Keratinocyte (primary cell): ENCODE data around the gene SLC39A8. TPM values are rescaled to one million over a fixed set of nuclear protein-coding genes. Genes with fewer than 3 reads are reported as not detected.

Experiments used
- DNase-seq: peaks from one replicate; pipeline ENCODE4 v3.0.0-alpha.2; 2011; ENCODE audit warnings: low read depth, missing footprints, low spot score
- FAIRE-seq: peaks from 2 replicates; lab custom pipeline; 2011; peaks lifted over from hg19 to GRCh38; lab: Jason Lieb, UNC
- H2AFZ ChIP-seq: 2 replicates; pipeline ENCODE4 v1.6.0; 2012; ENCODE audit warnings: low read length, control low read depth, inconsistent platforms; ENCODE audit not compliant: control insufficient read depth
- H3K27ac ChIP-seq: 2 replicates; pipeline ENCODE4 v1.5.1; 2011; ENCODE audit warnings: low read length; ENCODE audit not compliant: control insufficient read depth, insufficient read depth
- H3K27me3 ChIP-seq: 3 replicates; pipeline ENCODE4 v1.6.0; 2011; ENCODE audit warnings: low read length; ENCODE audit not compliant: control insufficient read depth, insufficient read depth; ENCODE audit errors: extremely low read depth
- H3K36me3 ChIP-seq, 2 experiments: 2 replicates in 1 of 2; 3 replicates in 1 of 2; pipeline ENCODE4 v1.5.1; 2011; ENCODE audit warnings: low read length in 2 of 2, mild to moderate bottlenecking in 1 of 2; ENCODE audit not compliant: control insufficient read depth in 2 of 2, insufficient read depth in 2 of 2; ENCODE audit errors: extremely low read depth in 1 of 2
- H3K4me1 ChIP-seq: 3 replicates; pipeline ENCODE4 v1.5.1; 2011; ENCODE audit warnings: low read length; ENCODE audit not compliant: control insufficient read depth, insufficient read depth; ENCODE audit errors: extremely low read depth
- H3K4me2 ChIP-seq: 3 replicates; pipeline ENCODE4 v1.6.0; 2011; ENCODE audit warnings: low read depth, low read length; ENCODE audit not compliant: control insufficient read depth, insufficient read depth; ENCODE audit errors: extremely low read depth
- H3K4me3 ChIP-seq, 3 experiments: fragments of 200-600 bp in 1 of 3; sonication (generic) in 1 of 3; 2 replicates in 2 of 3; 3 replicates in 1 of 3; pipeline ENCODE4 v1.5.1; 2011 to 2016; ENCODE audit warnings: low read length in 3 of 3, mild to moderate bottlenecking in 3 of 3, control low read depth in 2 of 3, inconsistent platforms in 1 of 3, low read depth in 1 of 3, mixed read lengths in 1 of 3, mixed run types in 1 of 3, moderate library complexity in 1 of 3; ENCODE audit not compliant: control insufficient read depth in 2 of 3, insufficient read depth in 2 of 3; ENCODE audit errors: extremely low read depth in 1 of 3
- H3K79me2 ChIP-seq: 2 replicates; pipeline ENCODE4 v1.6.0; 2012; ENCODE audit warnings: low read length; ENCODE audit not compliant: control insufficient read depth, insufficient read depth
- H3K9ac ChIP-seq: 3 replicates; pipeline ENCODE4 v1.6.0; 2011; ENCODE audit warnings: low read length; ENCODE audit not compliant: control insufficient read depth, insufficient read depth; ENCODE audit errors: extremely low read depth
- H3K9me1 ChIP-seq: 3 replicates; pipeline ENCODE4 v1.6.0; 2011; ENCODE audit warnings: low read length; ENCODE audit not compliant: control insufficient read depth, insufficient read depth; ENCODE audit errors: extremely low read depth
- H3K9me3 ChIP-seq: 2 replicates; pipeline ENCODE4 v1.5.1; 2012; ENCODE audit warnings: low read depth, low read length; ENCODE audit not compliant: control insufficient read depth
- H4K20me1 ChIP-seq: 3 replicates; pipeline ENCODE4 v1.6.0; 2011; ENCODE audit warnings: low read length; ENCODE audit not compliant: control insufficient read depth, insufficient read depth; ENCODE audit errors: extremely low read depth
- CTCF ChIP-seq, 3 experiments: IDR thresholded peaks in 1 of 3; conservative IDR thresholded peaks in 1 of 3; optimal IDR thresholded peaks in 1 of 3; 2 replicates in 2 of 3; 3 replicates in 1 of 3; pipeline versions ENCODE3 to v1.5.1; 2011; ENCODE audit warnings: low read length in 3 of 3, mild to moderate bottlenecking in 3 of 3, moderate library complexity in 2 of 3, control low read depth in 1 of 3, inconsistent platforms in 1 of 3; ENCODE audit not compliant: insufficient read depth in 2 of 3; ENCODE audit errors: extremely low read depth in 1 of 3
- EZH2 ChIP-seq: IDR thresholded peaks from one replicate; pipeline ENCODE4 v1.6.1; 2012; ENCODE audit warnings: inconsistent platforms, mild to moderate bottlenecking, low read length, moderate library complexity
- dilution Hi-C: fragments of 300-500 bp; cut with MboI; formaldehyde crosslinking; loops from one replicate; pipeline ENCODE4 v1.7.0; 2020; ENCODE audit warnings: low sequenced_read_pairs; ENCODE audit not compliant: extremely low pct_ligation_motif_present
- polyA plus RNA-seq, 5 experiments: library from polyadenylated mRNA; depleted of rRNA in 3 of 5; stranded (reverse) in 3 of 5; stranded (forward) in 1 of 5; unstranded in 1 of 5; fragments of >200 nt; gene quantifications; 1 replicate in 1 of 5; 2 replicates in 3 of 5; 3 replicates in 1 of 5; pipeline versions ENCODE4 v1.2.1 to v1.2.3, GENCODE V29; 2011 to 2012; ENCODE audit warnings: missing spikeins in 2 of 5, low read depth in 1 of 5, low replicate concordance in 1 of 5

SLC39A8 gene
- polyA plus RNA-seq, 1 donor (not counting 4 experiments of a cell fraction or from before 2014, with no cell fraction given) = 7.5 TPM

GRCh38 chr4:102324730-102325129, 20.6 kb downstream of the SLC39A8 start:
- peaks cover 5% of the 10 kb centered on the region for H3K4me1 ChIP-seq
- TF ChIP-seq EZH2 (no peak), CTCF (optimal IDR thresholded peaks at IDR 0.05 in 1 of 3, IDR thresholded peaks at IDR 0.05 in 1 of 3, conservative IDR thresholded peaks at IDR 0.05 in 1 of 3; ENCODE audit: extremely low read depth in 1 of 3, insufficient read depth in 2 of 3, low read length in 3 of 3) (no peak)
- H2AFZ ChIP-seq = no peak overlapping the region
- H3K9me3 ChIP-seq = no peaks in the 10 kb centered on the region
- FAIRE-seq (no peak), DNase-seq (no peak)
- H3K9me1 ChIP-seq = no peaks in the 10 kb centered on the region
- H3K79me2 ChIP-seq = no peaks in the 10 kb centered on the region
- dilution Hi-C loops = no loop called here
- H3K27ac ChIP-seq = no peak overlapping the region
- H3K4me2 ChIP-seq = no peak overlapping the region
- H3K27me3 ChIP-seq = no peaks in the 10 kb centered on the region
- H3K9ac ChIP-seq = no peak overlapping the region
- no peak overlapping the region for H3K4me3 ChIP-seq
- H4K20me1 ChIP-seq = no peaks in the 10 kb centered on the region
- H3K36me3 ChIP-seq = no peaks in the 10 kb centered on the region

GRCh38 chr4:102322736-102323135, 22.5 kb downstream of the SLC39A8 start:
- no peaks in the 10 kb centered on the region for H3K4me1 ChIP-seq
- no peak overlapping the region for H3K4me3 ChIP-seq
- H3K9ac ChIP-seq = no peak overlapping the region
- DNase-seq (no peak), FAIRE-seq (no peak)
- H3K4me2 ChIP-seq = no peak overlapping the region
- no peaks in the 10 kb centered on the region for H3K36me3 ChIP-seq
- dilution Hi-C loops = no loop called here
- no peak for TF ChIP-seq EZH2
- H3K27me3 ChIP-seq = no peaks in the 10 kb centered on the region
- H2AFZ ChIP-seq = no peak overlapping the region
- H3K27ac ChIP-seq = no peak overlapping the region
- H4K20me1 ChIP-seq = no peaks in the 10 kb centered on the region
- no peaks in the 10 kb centered on the region for H3K9me3 ChIP-seq
- no peaks in the 10 kb centered on the region for H3K79me2 ChIP-seq
- no peaks in the 10 kb centered on the region for H3K9me1 ChIP-seq
